KMS-11 (cell line): ENCODE measurements around the gene ATRN.

Experiments
- H2AFZ ChIP-seq: fragments of 200-600 bp; sonication (generic); 2 replicates; pipeline ENCODE4 v1.6.1; 2016; ENCODE audit warnings: antibody characterized with exemption, mixed run types, low read depth
- H3K27ac ChIP-seq: fragments of 200-600 bp; sonication (generic); 2 replicates; pipeline ENCODE4 v1.6.1; 2016; ENCODE audit warnings: mild to moderate bottlenecking, mixed run types
- H3K27me3 ChIP-seq: fragments of 200-600 bp; sonication (generic); 2 replicates; pipeline ENCODE4 v1.6.1; 2017; ENCODE audit warnings: mild to moderate bottlenecking, low read depth, mixed run types, moderate library complexity; ENCODE audit not compliant: insufficient read depth
- H3K36me3 ChIP-seq: fragments of 200-600 bp; sonication (generic); 2 replicates; pipeline ENCODE4 v1.6.1; 2017; ENCODE audit warnings: mild to moderate bottlenecking, mixed run types; ENCODE audit not compliant: insufficient read depth
- H3K4me1 ChIP-seq: fragments of 200-600 bp; sonication (generic); 2 replicates; pipeline ENCODE4 v1.6.1; 2016; ENCODE audit warnings: mild to moderate bottlenecking, low read depth, mixed run types; ENCODE audit not compliant: poor library complexity, severe bottlenecking
- H3K4me2 ChIP-seq: fragments of 200-600 bp; sonication (generic); 2 replicates; pipeline ENCODE4 v1.7.0; 2016; ENCODE audit warnings: mild to moderate bottlenecking, mixed run types
- H3K4me3 ChIP-seq: fragments of 200-600 bp; sonication (generic); IDR thresholded peaks from 2 replicates; pipeline ENCODE4 v1.6.1; 2017; ENCODE audit warnings: low read depth, low read length, mixed read lengths; ENCODE audit not compliant: insufficient read depth
- H3K79me2 ChIP-seq: fragments of 200-600 bp; sonication (generic); 2 replicates; pipeline ENCODE4 v1.6.1; 2016; ENCODE audit warnings: low read depth, mixed run types; ENCODE audit not compliant: insufficient read depth
- H3K9ac ChIP-seq: fragments of 200-600 bp; sonication (generic); 2 replicates; pipeline ENCODE4 v1.6.1; 2016; ENCODE audit warnings: mild to moderate bottlenecking, mixed run types
- H4K20me1 ChIP-seq: fragments of 200-600 bp; sonication (generic); 2 replicates; pipeline ENCODE4 v1.6.1; 2016; ENCODE audit warnings: mild to moderate bottlenecking, mixed run types; ENCODE audit not compliant: insufficient read depth
- TF ChIP-seq, protein P1 (sequence below): fragments of 200-600 bp; sonication (generic); conservative IDR thresholded peaks from 2 replicates; pipeline ENCODE4 v1.6.1; 2017; ENCODE audit warnings: low read depth, mild to moderate bottlenecking, antibody characterized with exemption, low read length, moderate library complexity, mixed read lengths

The ATRN gene

DNA sequence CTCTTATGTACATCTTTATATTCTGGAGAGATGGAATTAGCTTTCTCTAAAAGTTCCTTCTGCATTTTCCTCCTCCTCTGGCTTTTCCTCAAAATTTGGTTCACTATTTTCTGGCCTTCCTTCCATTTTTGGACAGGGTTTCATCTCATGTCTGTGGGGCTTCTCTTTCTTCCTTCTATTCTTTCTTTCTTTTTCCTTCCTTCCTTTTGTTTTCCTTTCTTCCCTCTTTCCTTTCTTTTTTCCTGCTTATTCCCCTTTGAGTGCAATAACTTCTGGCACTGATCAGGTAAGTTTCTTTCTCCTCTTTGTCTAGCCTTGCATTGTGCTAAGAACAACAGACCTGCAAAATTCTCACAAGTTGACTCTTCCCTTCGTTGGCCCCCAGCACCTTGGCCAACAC lies 5.5 kb upstream of the ATRN start:
- Histone ChIP-seq H2AFZ (no peak overlapping the region), H3K27ac (no peak overlapping the region), H3K4me1 (no peaks in the 10 kb centered on the region), H3K9ac (no peak overlapping the region), H3K4me3 (no peak overlapping the region), H4K20me1 (no peaks in the 10 kb centered on the region), H3K4me2 (no peak overlapping the region), H3K27me3 (no peaks in the 10 kb centered on the region), H3K79me2 (no peaks in the 10 kb centered on the region), H3K36me3 (no peaks in the 10 kb centered on the region)
- TF ChIP-seq, protein P1, sequence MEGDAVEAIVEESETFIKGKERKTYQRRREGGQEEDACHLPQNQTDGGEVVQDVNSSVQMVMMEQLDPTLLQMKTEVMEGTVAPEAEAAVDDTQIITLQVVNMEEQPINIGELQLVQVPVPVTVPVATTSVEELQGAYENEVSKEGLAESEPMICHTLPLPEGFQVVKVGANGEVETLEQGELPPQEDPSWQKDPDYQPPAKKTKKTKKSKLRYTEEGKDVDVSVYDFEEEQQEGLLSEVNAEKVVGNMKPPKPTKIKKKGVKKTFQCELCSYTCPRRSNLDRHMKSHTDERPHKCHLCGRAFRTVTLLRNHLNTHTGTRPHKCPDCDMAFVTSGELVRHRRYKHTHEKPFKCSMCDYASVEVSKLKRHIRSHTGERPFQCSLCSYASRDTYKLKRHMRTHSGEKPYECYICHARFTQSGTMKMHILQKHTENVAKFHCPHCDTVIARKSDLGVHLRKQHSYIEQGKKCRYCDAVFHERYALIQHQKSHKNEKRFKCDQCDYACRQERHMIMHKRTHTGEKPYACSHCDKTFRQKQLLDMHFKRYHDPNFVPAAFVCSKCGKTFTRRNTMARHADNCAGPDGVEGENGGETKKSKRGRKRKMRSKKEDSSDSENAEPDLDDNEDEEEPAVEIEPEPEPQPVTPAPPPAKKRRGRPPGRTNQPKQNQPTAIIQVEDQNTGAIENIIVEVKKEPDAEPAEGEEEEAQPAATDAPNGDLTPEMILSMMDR, result no peak

DNA sequence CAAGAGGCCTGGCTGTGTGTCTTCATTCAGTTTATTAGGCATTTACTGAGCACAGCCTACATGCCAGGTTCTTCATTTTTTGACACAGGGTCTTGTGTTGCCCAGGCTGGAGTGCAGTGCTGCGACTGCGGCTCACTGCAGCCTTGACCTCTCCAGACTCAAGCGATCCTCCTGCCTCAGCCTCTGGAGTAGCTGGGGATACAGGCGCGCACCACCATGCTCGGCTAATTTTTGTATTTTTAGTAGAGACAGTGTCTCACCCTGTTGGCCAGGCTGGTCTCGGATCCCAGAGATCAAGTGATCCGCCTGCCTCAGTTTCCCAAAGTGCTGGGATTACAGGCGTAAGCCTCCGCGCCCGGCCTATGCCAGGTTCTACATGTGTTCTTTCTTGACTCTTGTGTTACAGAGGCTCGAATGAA lies 601 bp upstream of the ATRN start:
- peak overlapping the region; percentile 81 for H2AFZ ChIP-seq

DNA sequence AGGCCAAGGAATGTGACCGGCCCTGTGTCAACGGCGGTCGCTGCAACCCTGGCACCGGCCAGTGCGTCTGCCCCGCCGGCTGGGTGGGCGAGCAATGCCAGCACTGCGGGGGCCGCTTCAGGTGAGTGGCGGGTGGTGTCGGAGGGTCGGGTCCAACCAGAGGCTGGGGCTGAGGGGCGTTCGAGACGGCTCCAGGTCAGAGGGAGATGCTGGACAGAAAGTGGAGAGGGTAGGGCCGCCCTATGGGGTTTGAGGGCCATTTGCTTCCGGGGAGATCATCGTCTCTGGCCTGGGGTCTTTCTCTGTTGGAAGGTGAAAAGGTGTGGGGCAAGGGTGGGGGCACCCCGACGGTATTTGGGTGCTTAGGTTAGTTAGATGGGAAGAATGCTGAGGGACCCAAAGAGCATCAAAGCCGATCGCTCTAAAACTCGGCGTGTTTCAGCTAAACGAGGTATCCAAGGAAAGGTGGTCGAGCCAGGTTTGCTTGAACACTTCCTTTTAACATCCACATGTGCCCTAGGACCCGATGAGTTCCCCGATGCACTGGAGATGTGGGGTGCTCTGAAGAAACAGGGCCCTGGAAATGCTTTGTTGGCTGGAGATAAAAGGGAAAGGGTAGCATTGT lies 691 bp downstream of the ATRN start:
- H3K27ac ChIP-seq, result no peak overlapping the region
- H3K27me3 ChIP-seq, result no peaks in the 10 kb centered on the region
- peaks cover 8% of the 10 kb centered on the region for H3K4me1 ChIP-seq
- peak overlapping the region; percentile 53; the same call in 1 of the 2 replicates for H3K9ac ChIP-seq
- TF ChIP-seq, protein P1, result no peak
- H3K4me3 ChIP-seq, result no peak overlapping the region
- H3K36me3 ChIP-seq, result no peaks in the 10 kb centered on the region
- peak overlapping the region; percentile 81; the same call in 1 of the 2 replicates for H2AFZ ChIP-seq
- peaks cover 7% of the 10 kb centered on the region; the same call in 1 of the 2 replicates for H3K79me2 ChIP-seq
- peak overlapping the region; percentile 96 for H3K4me2 ChIP-seq
- H4K20me1 ChIP-seq, result no peaks in the 10 kb centered on the region

More for the DNA sequence above, 601 bp upstream of the ATRN start:
- TF ChIP-seq, protein P1, result no peak
- H4K20me1 ChIP-seq, result no peaks in the 10 kb centered on the region
- no peak overlapping the region for H3K4me3 ChIP-seq
- H3K27me3 ChIP-seq, result no peaks in the 10 kb centered on the region
- H3K4me2 ChIP-seq, result peak overlapping the region; percentile 48
- H3K79me2 ChIP-seq, result peaks cover 7% of the 10 kb centered on the region; the same call in 1 of the 2 replicates
- H3K4me1 ChIP-seq, result peaks cover 8% of the 10 kb centered on the region
- no peaks in the 10 kb centered on the region for H3K36me3 ChIP-seq
- H3K27ac ChIP-seq, result no peak overlapping the region
- H3K9ac ChIP-seq, result peak overlapping the region; percentile 53; the same call in 1 of the 2 replicates

DNA sequence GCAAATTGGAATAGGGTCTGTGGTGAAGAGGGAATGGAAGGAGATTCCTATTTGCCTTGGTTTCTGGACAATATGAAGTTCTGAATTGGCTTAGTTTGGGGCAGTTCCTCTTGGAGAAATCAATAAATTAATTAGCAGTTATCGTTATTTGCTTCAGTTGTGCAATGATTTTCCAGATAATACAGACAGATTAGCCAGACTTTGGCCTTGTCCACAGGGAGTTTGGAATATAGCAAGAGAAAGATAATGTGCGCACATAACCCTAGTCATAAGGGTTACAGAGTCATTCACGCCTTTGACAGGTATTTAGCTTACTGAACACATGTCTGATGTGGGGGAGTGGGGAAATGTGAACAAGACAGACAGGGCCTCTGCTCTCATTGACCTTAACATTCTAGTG lies 1.3 kb downstream of the ATRN start:
- no peaks in the 10 kb centered on the region for H4K20me1 ChIP-seq
- H3K79me2 ChIP-seq, result peaks cover 7% of the 10 kb centered on the region; the same call in 1 of the 2 replicates
- no peak overlapping the region for H3K27ac ChIP-seq
- H3K27me3 ChIP-seq, result no peaks in the 10 kb centered on the region
- H3K4me3 ChIP-seq, result no peak overlapping the region
- H2AFZ ChIP-seq, result no peak overlapping the region
- peaks cover 8% of the 10 kb centered on the region for H3K4me1 ChIP-seq
- no peaks in the 10 kb centered on the region for H3K36me3 ChIP-seq
- TF ChIP-seq, protein P1, result no peak
- H3K4me2 ChIP-seq, result peak overlapping the region; percentile 96
- H3K9ac ChIP-seq, result peak overlapping the region; percentile 53; the same call in 1 of the 2 replicates
